NOMO-1 (cell line): ENCODE results near the gene KCND3.

ENCODE experiments used
- DNase-seq, 2 experiments: peaks; one replicate each; lab custom pipeline; 2025; ENCODE audit not compliant: unreplicated experiment in 2 of 2; lab: John Stamatoyannopoulos, UW

KCND3 gene

DNA sequence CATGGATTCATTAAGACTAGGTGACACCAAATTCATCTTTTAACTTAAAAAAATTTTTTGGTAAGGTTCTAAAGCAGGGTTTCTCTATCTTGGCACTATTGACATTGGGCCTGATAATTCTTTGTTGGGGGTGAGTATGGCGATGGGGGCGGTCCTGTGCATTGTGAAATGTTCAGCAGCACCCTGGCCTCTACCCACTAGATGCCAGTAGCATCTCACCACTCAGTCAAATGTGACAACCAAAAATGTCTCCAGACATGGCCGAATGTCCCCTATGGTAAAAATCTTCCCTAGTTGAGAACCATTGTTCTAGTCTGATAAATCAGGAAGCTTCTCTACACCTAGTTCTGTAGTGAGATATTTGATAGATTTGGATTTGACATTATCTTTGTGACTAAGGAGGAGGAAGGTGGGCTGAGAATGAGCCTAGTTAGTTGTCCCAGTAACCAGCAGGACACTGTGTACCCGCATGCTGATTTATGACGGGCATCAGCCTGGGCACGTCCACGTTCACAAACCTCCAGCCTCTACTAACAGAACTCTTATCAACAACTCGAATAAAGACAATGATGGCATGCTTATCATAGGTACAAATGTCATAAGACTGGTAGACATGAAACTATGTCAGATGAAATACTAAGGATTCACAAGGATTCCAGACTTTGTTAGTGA, 104.6 kb downstream of the KCND3 start:
- DNase-seq: no peak

DNA sequence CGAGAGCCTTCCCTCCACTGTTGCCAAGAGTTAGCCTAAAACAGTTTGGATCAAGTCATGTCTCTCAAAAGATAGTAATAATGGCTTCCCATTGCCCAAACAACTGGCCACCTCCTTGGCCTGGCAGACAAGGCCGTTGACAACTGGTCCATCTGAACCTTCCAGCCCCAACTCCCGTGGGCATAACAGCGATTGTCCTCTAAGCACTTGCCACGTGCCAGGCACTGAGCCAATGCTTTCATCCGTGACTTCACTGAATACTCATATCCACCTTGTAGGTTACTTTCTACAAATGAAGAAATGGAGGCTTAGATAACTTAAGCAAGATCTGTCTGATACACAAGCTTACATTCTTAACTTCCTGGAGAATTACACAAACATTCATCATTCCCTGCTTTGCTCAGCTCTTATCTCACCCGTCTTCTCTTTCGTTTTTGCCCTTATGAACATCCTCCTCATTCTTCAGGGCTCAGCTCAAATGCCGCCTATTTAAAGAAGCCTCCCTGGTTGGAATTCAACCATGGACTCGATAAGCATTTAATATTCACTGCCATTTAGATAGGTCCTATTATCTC, 106.4 kb downstream of the KCND3 start:
- no peak for DNase-seq

DNA sequence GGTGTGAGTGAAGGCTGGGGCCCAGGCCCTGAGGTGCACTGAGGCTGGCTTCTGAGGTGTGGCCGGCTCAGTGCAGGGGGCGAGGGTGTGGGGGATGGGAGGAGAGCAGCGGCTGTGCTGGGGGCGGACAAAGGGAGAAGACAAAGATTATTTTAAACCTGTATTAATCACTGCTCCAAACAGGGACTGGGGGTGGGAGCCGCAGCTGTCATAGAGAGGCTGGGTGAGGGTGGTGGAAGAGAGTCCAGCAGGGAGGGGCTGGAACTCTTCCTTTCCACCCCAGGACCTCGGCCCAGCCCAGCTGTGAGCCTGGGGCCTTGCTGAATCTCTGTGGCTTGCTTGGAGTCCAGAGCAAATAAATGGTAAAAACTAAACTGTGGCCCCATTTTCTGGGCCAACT, 106.9 kb downstream of the KCND3 start:
- DNase-seq: no peak

DNA sequence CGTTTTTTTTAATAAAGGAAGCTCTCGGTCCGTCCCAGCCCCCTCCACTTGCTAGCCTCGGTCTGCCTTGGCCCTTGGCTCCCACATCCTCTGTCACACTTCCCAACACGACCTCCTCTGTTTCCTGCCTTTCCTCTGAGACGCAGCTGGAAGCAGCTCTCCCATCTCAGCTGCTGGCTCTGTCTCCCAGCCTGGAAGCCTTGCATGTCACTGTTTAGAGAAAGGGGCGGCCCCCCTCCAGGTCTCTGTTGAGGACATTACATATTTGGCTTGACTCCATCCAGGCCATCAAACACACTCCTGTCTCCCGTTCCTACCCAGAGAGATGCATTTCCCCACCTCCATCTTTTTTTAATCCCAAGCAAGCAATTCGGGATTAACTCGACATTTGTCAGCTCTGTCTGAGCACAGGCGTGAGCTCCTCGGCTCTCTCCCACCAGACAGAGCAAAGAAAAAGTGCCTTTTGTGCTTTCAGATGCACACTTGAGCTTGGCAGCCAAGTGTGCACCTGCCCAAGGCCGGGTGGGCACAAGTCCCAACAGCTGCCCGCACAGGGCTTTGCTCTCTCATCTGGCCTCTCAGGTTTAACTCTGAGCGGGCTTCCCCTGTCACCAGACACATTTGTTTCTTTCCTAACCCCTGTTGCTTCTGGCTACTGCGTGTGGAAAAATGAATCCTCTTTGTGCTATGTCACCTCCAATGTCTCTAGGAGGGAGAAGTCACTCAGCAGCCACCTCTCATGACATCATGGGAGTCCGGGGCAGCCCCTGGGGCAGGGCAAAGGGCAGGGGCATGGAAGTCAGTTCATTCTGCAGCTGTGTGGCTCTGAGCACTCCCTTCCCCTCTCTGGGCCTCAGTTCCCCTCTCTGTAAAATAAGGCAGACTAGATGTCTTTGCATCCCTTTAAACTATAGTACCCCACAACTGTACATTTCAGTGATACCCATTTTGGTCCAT, 108.3 kb downstream of the KCND3 start:
- DNase-seq: no peak

DNA sequence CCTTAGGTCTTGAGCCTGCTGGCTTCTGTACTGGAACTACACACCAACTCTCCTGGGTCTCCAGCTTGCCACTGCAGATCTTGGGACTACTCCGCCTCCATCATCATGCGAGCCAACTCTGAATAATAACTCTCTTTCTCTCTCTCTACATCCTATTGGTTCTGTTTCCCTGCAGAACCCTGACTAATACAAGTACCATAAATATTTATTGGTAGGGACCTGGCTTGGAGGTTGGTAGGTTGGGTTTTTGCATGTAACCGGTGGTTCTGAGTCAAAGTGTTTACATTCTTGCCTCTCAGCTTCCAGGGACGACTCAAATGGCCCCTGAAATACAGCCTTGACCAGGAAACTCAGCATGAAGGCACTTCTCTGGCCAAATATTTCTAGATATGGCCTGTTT, 110.4 kb downstream of the KCND3 start:
- no peak for DNase-seq

DNA sequence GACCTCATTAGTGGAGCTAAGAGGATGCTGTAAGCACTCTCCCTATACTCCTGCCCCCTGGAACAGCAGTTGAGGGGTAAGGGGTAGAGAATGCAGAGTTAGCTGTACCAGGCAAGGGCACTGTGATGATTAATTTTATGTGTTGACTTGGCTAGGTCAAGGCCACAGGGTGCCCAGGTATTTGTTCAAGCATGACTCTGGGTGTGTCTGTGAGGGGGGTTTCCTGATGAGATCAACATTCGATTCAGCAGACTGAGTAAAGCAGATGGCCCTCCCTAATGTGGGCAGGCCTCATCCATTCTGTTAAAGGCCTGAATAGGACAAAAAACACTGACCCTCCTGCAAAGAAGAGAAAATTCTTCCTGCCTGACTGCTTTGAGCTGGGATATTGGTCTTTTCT, 110.8 kb downstream of the KCND3 start:
- no peak for DNase-seq

DNA sequence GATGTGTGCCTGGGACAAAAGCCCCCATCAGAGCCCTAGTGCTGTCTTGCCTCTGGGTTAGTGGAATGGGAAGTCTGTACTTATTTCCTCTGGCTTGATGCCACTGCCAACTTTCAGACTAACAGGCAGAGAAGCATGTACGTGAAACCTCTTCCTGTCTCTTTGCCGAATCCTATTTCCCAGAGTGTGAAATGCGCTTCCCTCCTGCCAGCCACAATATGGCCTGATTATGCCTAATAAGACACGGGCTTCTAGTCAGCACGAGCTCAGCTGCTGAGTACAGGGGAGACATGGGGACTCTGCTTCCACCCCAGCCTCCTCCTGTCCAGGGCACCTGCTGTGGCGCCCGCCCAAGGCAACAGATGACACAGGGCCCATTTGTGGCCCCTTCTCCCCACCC, 111.4 kb downstream of the KCND3 start:
- DNase-seq: no peak

DNA sequence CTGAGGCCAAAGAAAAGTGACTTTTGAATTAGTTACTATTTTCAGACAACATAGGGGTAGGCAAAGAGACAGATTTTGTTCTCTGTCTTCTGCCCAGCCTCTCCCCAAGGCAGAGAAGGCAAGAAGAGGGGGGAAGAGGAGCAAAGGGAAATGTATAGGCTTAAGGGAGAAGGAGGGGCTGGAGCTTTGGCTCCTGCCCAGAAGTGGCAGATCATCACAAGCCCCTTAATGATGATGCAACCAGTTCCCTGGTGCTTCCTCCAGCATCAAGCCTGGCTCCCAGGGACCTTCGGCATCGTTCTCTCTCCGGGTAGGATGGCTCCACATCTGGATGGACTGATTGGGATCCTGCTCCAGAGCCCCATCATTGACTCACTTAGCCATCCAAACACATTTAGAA, 112.8 kb downstream of the KCND3 start:
- no peak for DNase-seq

DNA sequence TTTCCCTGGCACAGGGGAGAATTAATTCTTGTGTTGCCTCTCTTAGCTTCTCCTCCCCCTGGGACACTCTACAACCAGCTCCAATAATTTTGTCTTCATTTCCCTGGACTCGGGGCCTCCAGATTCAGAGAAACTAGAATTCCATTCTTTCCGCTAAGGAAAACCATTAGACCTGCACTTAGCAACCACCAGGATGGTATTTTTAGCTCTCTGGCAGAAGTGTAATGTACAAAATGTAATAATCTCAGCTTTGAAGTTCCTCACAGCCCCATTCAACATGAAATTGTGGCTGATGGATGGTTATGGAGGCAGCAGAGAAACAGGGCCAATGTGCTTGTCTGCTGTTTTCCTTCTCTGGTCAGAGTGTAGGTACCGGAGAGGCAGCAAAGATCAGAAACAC, 113.8 kb downstream of the KCND3 start:
- no peak for DNase-seq

DNA sequence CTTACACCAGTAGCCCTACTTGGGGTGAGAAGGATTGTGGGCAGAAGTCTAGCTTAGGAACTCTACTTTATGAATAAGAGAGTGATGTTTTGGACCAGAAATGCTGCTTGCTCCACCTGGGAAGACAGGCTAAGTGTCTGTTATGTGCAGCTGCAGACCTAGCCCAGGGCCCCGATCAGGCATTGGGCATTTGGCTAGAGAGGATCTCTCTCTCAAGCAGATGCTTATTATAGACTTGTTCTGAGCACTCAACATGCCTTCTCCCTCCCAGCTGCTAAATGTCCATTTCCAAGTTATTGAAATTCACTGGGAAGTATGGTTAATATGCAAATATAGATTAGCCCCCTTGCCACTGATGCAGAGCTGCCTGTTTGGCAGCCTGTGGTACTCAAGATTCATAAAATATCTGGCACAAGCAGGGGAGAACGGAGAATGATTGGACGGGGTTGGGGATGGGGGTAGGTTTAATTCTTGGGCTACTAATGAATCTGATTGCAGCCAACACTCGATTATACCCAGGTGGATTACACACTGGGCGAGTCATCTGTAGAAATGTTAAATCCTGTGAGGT, 115.9 kb downstream of the KCND3 start:
- no peak for DNase-seq

DNA sequence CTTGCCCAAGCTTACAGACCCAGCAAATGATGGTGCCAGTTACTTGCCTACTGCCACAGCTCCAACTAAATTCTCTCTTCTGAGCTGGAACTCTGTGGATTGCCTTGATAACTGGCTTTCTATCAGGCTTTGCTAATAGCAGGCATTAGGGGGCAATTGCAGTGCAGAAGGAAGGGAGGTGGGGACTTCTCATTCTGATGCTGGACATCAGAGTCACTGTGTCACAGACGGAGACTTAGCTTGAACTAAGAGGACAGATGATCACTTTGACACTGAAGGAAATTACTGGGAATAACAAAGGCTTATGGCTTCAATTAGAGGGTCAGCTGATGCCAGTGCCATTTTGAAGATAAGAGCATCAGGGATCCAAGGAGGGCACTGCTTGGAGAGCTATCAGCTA, 119.3 kb downstream of the KCND3 start:
- no peak for DNase-seq

DNA sequence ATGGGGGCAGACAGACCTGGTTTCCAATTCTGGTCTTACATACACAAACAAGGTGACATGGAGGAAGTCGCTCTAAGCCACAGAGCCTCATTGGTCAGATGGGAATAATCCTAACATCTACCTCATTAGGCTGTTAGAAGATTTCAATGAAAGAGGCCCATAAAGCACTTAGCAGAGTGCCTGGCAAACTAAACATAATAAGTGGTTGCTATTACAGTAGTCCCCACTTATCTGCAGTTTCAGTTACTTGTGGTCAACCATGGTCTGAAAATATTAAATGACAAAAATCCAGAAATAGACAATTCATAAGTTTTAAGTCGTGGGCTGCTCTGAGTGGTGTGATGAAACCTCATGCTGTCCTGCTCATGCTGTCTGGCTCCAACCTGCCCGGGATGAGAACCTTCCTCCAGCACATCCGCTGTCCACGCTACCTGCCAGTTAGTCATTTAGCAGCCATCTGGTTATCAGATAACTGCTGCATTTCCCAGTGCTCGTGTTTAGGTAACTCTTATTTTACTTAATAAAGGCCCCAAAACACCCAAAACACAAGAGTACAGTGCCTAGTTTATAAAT, 121.5 kb downstream of the KCND3 start:
- DNase-seq: no peak

DNA sequence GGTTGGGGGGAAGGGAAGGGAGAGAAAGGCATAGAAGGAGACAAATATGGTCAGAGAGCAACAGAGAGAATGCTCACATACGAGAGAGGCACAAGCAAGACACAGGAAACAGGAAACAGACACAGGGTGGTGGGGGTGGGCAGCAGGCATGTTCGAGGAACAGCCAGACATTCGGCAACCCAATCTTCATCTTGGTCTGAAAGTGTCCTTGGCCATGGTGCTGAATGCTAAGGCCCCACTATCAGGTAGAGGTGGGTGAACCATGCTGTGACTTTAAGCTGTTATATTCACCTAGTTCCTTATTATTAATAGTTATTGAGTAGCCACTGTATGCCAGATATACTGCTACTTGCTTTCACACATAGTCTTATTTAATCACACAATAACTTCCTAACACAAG, 124.6 kb downstream of the KCND3 start:
- DNase-seq: no peak

DNA sequence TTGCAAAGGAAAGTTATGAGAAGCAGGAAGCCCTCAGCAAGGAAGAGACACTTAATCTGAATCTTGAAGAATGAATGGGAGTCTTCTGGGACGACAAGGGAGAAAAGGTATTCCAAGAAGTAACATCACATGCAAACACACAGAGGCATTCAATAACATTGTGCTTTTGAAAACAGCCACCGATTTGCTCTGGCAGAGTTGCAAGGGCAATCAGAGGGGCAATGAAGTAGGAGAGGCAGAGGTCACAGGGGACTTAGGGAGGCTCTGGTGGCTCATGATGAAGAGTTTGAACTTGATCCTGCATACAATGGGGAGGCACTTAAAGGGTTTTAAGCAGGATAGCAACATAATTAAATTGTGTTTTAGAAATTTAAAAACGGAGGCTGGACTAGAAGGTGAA, 126.1 kb downstream of the KCND3 start:
- DNase-seq: no peak

DNA sequence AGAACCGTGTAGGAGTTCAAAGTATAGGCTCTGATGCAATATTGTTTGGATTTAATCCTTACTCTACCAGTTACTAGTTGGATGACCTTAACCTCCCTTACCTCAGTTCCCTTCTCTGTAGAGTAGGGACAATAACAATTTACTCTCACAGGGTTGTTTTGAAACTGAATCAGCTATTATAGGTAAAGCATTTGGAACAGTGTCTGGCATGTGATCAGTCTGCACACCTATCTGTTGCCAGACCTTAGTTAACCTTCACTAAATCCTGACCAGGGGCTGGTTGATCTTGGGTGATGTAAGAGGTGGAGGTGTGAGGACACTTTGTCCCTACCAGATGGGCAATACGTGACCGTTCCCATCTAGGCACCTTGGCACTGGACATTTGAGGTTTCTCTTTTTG, 126.9 kb downstream of the KCND3 start:
- DNase-seq: no peak

DNA sequence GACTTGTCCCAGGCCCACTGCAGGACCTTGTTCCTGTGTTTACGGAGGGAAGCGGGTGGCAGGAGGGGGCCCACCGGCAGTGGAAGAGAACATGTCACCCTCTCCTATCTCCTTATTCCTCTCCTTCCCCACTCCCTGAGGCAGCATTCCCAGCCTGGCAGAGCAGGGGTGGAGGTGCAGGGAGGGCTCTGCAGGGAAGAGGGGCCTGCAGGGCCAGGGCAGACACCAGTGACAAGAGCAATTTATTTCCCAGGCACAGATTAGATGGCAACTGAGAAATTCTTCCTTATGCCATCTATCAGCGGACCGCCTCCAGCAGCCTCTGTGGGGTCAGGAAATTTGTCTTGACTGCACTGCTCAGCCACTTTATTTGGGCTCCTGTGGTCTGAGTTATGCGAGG, 127.9 kb downstream of the KCND3 start:
- no peak for DNase-seq

DNA sequence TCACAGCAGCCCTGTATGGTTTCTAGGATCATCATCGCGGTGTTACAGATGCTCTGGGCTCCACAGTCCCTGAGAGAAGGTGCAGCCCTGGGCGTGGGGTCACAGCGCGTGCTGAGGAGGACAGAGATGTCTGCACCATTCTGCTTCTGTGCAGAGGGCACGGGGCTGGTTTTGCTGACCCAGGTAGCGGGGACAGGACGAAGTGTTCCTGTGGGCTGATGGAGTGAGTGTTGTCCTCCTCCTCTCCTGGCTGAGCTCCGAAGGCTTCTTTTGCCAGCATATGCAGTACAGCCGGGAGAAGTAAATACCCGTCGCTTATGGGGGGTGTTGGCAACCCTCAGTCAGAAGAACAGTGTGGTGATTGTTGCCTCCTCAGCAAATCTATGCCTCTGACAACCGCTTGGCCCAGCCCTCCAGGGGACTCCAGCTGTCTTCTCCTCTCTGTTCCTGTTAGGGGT, 132.2 kb downstream of the KCND3 start:
- no peak for DNase-seq

DNA sequence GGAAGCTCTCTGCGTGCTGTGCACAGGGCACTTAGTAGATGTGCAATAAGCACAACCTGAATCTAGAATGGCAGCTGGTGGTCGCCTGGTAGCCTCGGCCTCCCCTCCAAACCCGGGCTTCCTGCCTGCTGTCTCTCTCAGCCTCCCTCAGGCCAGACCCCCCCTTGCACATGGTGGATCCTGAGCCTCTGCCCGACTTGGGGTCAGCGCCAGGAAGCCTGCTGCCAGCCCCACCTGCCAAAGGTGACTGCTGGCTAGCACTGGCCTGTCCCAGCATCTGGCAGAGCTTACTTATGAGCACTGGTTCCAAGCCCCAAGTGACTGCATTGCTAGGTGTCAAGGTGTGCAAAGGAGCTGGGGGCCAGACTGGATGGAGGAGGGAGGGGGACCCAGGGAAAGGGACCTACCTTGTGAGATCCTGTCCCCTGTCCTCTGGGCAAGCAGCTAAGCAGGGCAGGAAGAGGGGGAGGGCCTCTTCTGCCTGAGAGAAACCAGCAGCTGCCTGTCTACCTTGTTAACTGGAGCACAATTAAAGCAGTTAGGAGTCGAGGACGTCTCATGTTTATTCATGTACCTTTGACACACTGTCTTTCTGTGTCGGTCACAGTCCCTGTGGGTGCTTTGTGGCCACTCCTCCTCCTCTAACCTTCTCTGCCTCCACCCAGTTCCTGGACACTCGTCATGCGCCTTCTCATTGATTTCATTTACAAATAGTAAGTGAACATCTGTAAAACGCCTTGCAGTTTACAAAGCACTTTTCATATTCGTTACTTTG, 132.9 kb downstream of the KCND3 start:
- DNase-seq: no peak

DNA sequence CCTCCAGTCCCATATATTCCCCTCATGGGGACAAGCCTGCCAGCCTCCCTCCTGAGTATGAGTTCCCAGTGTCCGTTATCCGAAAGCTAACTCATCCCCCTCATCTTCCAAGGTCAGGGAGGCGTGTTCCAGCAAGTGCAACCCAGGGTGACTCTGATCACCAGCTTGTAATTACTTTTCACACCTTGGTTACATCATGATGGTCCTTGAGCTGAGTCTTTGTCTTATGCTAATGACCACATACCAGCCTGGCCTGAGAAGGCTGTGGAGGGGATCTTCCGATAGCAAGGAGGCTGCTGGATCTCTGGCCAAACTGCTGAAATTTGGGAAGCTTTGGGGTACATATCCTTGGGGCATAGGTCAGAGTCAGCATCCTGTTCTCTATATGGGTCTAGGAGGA, 134.2 kb downstream of the KCND3 start:
- DNase-seq: no peak

DNA sequence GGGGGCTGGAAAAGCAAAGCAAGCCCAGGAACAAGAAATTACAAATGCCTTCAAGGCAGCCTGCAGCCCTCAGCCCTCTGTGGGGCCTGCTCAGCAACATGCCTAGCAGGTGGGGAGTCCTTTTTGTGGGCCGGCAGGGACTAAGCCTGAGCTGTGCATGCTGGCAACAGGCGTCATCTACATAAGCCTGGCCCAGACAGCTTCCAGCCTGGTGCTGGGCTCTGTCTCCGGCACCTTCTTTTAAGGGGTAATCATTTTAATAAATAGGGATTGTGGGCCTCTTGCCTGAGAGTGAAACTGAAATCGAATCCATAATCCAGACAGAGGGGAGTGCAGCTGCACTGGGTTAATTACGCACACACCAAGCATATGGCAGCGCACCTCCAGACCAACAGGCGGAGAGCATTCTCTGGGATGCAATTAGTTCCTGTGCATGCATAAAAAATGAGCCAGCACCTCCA, 137.2 kb downstream of the KCND3 start:
- no peak for DNase-seq
